GM12878 (cell line): Measurements from ENCODE around the gene SLC39A11. TPM values are rescaled to one million over a fixed set of nuclear protein-coding genes. Genes with fewer than 3 reads are reported as not detected.

Source experiments
- ATAC-seq: fragments of 200-7000 bp; cut with Tn5 transposase; 3 replicates; pipeline ENCODE4 v1.9.1; 2020; ENCODE audit warnings: mild to moderate bottlenecking, moderate library complexity
- BruUV-seq: library from RNA; stranded (reverse); fragments of 400-500 nt; replicated peaks from 2 replicates; lab custom pipeline; 2021; lab: Mats Ljungman, UMichigan
- CTCF ChIA-PET: fragments of 300-600 bp; sonication (Branson Sonifier 250); formaldehyde crosslinking; extraction: SDS; loops from one replicate; lab custom pipeline; 2021; ENCODE audit warnings: inconsistent platforms; lab: Yijun Ruan, JAX
- POLR2A ChIA-PET: fragments of 350-600 bp; formaldehyde crosslinking; extraction: SDS; loops from one replicate; lab custom pipeline; 2021; ENCODE audit warnings: inconsistent platforms; lab: Charles Lee
- RAD21 ChIA-PET: fragments of 300-600 bp; sonication (Branson Sonifier 250); formaldehyde crosslinking; loops from one replicate; lab custom pipeline; 2023; ENCODE audit warnings: antibody characterized with exemption; ENCODE audit not compliant: unreplicated experiment; lab: Charles Lee
- SMC1A ChIA-PET: fragments of 300-600 bp; sonication (Branson Sonifier 250); formaldehyde crosslinking; loops from one replicate; lab custom pipeline; 2023; ENCODE audit not compliant: unreplicated experiment, uncharacterized antibody; lab: Charles Lee
- DNase-seq: peaks from one replicate; pipeline ENCODE4 v3.0.0-alpha.2; 2011; ENCODE audit warnings: low read depth, low spot score
- FAIRE-seq: peaks from 3 replicates; lab custom pipeline; 2011; peaks lifted over from hg19 to GRCh38; lab: Jason Lieb, UNC
- H2AFZ ChIP-seq: 2 replicates; pipeline ENCODE4 v1.6.0; 2011; ENCODE audit warnings: low read depth, low read length, control low read depth; ENCODE audit not compliant: control insufficient read depth
- H3K27ac ChIP-seq: 2 replicates; pipeline ENCODE4 v1.5.1; 2011; ENCODE audit warnings: control low read depth; ENCODE audit not compliant: control insufficient read depth, insufficient read depth
- H3K27me3 ChIP-seq, 2 experiments: replicated peaks in 1 of 2; 2 replicates each; pipeline versions ENCODE4 v1.6.0 to v1.6.1; 2011; ENCODE audit warnings: low read length in 1 of 2; ENCODE audit not compliant: control insufficient read depth in 2 of 2, insufficient read depth in 2 of 2
- H3K36me3 ChIP-seq, 2 experiments: 2 replicates each; pipeline ENCODE4 v1.5.1; 2011; ENCODE audit warnings: low read length in 1 of 2; ENCODE audit not compliant: control insufficient read depth in 2 of 2, insufficient read depth in 2 of 2
- H3K4me1 ChIP-seq: 2 replicates; pipeline ENCODE4 v1.6.1; 2011; ENCODE audit warnings: mild to moderate bottlenecking, low read length, moderate library complexity, mixed read lengths; ENCODE audit not compliant: control insufficient read depth, insufficient read depth
- H3K4me2 ChIP-seq: 2 replicates; pipeline ENCODE4 v1.6.0; 2011; ENCODE audit warnings: control low read depth; ENCODE audit not compliant: control insufficient read depth, insufficient read depth
- H3K4me3 ChIP-seq: fragments of 200-600 bp; sonication (generic); 2 replicates; pipeline ENCODE4 v1.5.1; 2016
- H3K79me2 ChIP-seq: 2 replicates; pipeline ENCODE4 v1.6.0; 2011; ENCODE audit warnings: low read length; ENCODE audit not compliant: control insufficient read depth, insufficient read depth
- H3K9ac ChIP-seq: 2 replicates; pipeline ENCODE4 v1.8.0; 2011; ENCODE audit warnings: low read length, control low read depth, mixed read lengths; ENCODE audit not compliant: control insufficient read depth, insufficient read depth
- H3K9me3 ChIP-seq: replicated peaks from 3 replicates; pipeline ENCODE4 v1.5.1; 2011; ENCODE audit warnings: mild to moderate bottlenecking, low read length; ENCODE audit not compliant: control insufficient read depth, insufficient read depth
- H4K20me1 ChIP-seq: 2 replicates; pipeline ENCODE4 v1.6.0; 2011; ENCODE audit not compliant: control insufficient read depth, insufficient read depth
- CHD1 ChIP-seq: IDR thresholded peaks from 2 replicates; pipeline ENCODE4 v1.6.1; 2012; ENCODE audit warnings: low read depth, low read length, improper control_type of control experiment
- EP300 ChIP-seq, 2 experiments: fragments of 150-350 bp in 1 of 2; IDR thresholded peaks; 2 replicates each; pipeline ENCODE4 v1.6.1; 2011 to 2012; ENCODE audit warnings: low read depth in 2 of 2, low read length in 2 of 2, borderline replicate concordance in 1 of 2, improper control_type of control experiment in 1 of 2, inconsistent platforms in 1 of 2; ENCODE audit not compliant: control insufficient read depth in 1 of 2
- SMAD5 ChIP-seq: IDR thresholded peaks from 2 replicates; pipeline ENCODE4 v1.6.1; 2016; ENCODE audit warnings: antibody characterized with exemption, low read depth
- SPI1 ChIP-seq: IDR thresholded peaks from 2 replicates; pipeline ENCODE4 v1.6.1; 2011; ENCODE audit warnings: low read depth, mild to moderate bottlenecking, low read length, moderate library complexity, borderline replicate concordance; ENCODE audit not compliant: insufficient read depth
- in situ Hi-C: fragments of 300-500 bp; cut with MboI; formaldehyde crosslinking; loops from 9 replicates; pipeline ENCODE4 v1.14.3; 2018; ENCODE audit warnings: mixed read lengths
- intact Hi-C: fragments of 100-400 bp; cut with micrococcal nuclease; formaldehyde crosslinking; loops from one replicate; pipeline ENCODE4 v1.14.2; 2022; ENCODE audit not compliant: unreplicated experiment
- polyA plus RNA-seq, 11 experiments: library from polyadenylated mRNA; depleted of rRNA in 4 of 11; unstranded in 6 of 11; stranded (reverse) in 5 of 11; fragments of >200 nt; fragmentation: Nextera tagmentation in 4 of 11; fragmentation: Illumina TruSeq in 1 of 11; extraction: Ambion mirVana in 4 of 11; extraction: Trizol in 1 of 11; gene quantifications; 1 replicate in 1 of 11; 2 replicates in 10 of 11; pipeline versions ENCODE4 v1.2.1 to v1.2.3, GENCODE V29; 2011 to 2016; ENCODE audit warnings: inconsistent platforms in 2 of 11, missing spikeins in 2 of 11, low read depth in 1 of 11
- total RNA-seq, 4 experiments: library from RNA; depleted of rRNA in 3 of 4; stranded (reverse); fragments of >200 nt in 3 of 4; fragmentation: Illumina TruSeq in 1 of 4; extraction: Trizol in 1 of 4; gene quantifications; 2 replicates each; pipeline versions ENCODE4 v1.2.1 to v1.2.3, GENCODE V29; 2013 to 2021
- TF ChIP-seq, protein P1 (sequence below): fragments of 450-650 bp; IDR thresholded peaks from 2 replicates; pipeline ENCODE4 v1.6.1; 2017; ENCODE audit warnings: mild to moderate bottlenecking, moderate library complexity
- TF ChIP-seq, protein P2 (sequence below): IDR thresholded peaks from 2 replicates; pipeline ENCODE4 v1.6.1; 2012; ENCODE audit warnings: mild to moderate bottlenecking, low read depth, low read length

SLC39A11 gene
- total and polyA plus RNA-seq, 10 of the 15 experiments (the other 5 are each of a cell fraction or from before 2014, with no cell fraction given): 8.6 to 23.8 (median 14.0) TPM

DNA sequence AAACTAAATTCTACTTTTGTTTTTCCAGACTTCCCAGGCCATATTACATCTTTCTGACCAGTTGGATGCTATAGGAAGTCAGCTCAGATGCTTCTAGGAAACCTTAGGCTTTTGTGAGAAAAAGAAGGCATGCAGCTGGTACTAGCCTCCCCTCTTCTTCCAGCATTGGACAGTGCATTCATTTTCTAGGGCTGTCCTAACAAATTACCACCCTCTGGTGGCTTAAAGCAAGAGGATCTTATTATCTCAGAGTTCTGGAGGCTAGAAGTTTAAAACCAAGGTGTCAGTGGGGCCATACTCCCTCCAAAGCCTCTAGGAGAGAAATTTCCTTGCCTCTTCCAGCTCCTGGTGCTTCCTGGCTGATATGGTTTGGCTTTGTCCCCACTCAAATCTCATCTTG lies 467.8 kb downstream of the SLC39A11 start:
- no peak overlapping the region for H3K4me3 ChIP-seq
- no peaks in the 10 kb centered on the region for H4K20me1 ChIP-seq
- H3K4me2 ChIP-seq: no peak overlapping the region
- H3K27ac ChIP-seq: no peak overlapping the region
- no peak for ATAC-seq
- no peaks in the 10 kb centered on the region for H3K4me1 ChIP-seq
- no peak for DNase-seq
- ChIA-PET RAD21 (interaction anchor here (0.9 kb wide), 1 partner anchor 18 kb away, joined by 3 read pairs; no protein-coding TSS in a partner anchor), POLR2A (no interaction called here), SMC1A (interaction anchor here (0.6 to 1.9 kb wide), 3 partner anchors 68 to 103 kb away, joined by 3 to 5 read pairs (median 3); no protein-coding TSS in a partner anchor), CTCF (interaction anchor here (1.8 to 2.6 kb wide), 2 partner anchors 36 to 65 kb away, joined by 3 to 10 read pairs; no protein-coding TSS in a partner anchor)
- no peak overlapping the region for H3K9ac ChIP-seq
- in situ Hi-C loops: no loop called here
- intact Hi-C loops: no loop called here
- H3K79me2 ChIP-seq: no peaks in the 10 kb centered on the region
- no peaks in the 10 kb centered on the region; a peak in 1 of 4 replicates for H3K27me3 ChIP-seq
- peaks cover 10% of the 10 kb centered on the region; the same call in 2 of the 3 replicates for H3K9me3 ChIP-seq
- FAIRE-seq: no peak
- BruUV-seq: no TSS peak
- H2AFZ ChIP-seq: no peak overlapping the region
- no peaks in the 10 kb centered on the region for H3K36me3 ChIP-seq
- no peak for TF ChIP-seq SMAD5
- TF ChIP-seq, protein P1, sequence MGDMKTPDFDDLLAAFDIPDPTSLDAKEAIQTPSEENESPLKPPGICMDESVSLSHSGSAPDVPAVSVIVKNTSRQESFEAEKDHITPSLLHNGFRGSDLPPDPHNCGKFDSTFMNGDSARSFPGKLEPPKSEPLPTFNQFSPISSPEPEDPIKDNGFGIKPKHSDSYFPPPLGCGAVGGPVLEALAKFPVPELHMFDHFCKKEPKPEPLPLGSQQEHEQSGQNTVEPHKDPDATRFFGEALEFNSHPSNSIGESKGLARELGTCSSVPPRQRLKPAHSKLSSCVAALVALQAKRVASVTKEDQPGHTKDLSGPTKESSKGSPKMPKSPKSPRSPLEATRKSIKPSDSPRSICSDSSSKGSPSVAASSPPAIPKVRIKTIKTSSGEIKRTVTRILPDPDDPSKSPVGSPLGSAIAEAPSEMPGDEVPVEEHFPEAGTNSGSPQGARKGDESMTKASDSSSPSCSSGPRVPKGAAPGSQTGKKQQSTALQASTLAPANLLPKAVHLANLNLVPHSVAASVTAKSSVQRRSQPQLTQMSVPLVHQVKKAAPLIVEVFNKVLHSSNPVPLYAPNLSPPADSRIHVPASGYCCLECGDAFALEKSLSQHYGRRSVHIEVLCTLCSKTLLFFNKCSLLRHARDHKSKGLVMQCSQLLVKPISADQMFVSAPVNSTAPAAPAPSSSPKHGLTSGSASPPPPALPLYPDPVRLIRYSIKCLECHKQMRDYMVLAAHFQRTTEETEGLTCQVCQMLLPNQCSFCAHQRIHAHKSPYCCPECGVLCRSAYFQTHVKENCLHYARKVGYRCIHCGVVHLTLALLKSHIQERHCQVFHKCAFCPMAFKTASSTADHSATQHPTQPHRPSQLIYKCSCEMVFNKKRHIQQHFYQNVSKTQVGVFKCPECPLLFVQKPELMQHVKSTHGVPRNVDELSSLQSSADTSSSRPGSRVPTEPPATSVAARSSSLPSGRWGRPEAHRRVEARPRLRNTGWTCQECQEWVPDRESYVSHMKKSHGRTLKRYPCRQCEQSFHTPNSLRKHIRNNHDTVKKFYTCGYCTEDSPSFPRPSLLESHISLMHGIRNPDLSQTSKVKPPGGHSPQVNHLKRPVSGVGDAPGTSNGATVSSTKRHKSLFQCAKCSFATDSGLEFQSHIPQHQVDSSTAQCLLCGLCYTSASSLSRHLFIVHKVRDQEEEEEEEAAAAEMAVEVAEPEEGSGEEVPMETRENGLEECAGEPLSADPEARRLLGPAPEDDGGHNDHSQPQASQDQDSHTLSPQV: no peak
- no peak for TF ChIP-seq SPI1
- TF ChIP-seq, protein P2, sequence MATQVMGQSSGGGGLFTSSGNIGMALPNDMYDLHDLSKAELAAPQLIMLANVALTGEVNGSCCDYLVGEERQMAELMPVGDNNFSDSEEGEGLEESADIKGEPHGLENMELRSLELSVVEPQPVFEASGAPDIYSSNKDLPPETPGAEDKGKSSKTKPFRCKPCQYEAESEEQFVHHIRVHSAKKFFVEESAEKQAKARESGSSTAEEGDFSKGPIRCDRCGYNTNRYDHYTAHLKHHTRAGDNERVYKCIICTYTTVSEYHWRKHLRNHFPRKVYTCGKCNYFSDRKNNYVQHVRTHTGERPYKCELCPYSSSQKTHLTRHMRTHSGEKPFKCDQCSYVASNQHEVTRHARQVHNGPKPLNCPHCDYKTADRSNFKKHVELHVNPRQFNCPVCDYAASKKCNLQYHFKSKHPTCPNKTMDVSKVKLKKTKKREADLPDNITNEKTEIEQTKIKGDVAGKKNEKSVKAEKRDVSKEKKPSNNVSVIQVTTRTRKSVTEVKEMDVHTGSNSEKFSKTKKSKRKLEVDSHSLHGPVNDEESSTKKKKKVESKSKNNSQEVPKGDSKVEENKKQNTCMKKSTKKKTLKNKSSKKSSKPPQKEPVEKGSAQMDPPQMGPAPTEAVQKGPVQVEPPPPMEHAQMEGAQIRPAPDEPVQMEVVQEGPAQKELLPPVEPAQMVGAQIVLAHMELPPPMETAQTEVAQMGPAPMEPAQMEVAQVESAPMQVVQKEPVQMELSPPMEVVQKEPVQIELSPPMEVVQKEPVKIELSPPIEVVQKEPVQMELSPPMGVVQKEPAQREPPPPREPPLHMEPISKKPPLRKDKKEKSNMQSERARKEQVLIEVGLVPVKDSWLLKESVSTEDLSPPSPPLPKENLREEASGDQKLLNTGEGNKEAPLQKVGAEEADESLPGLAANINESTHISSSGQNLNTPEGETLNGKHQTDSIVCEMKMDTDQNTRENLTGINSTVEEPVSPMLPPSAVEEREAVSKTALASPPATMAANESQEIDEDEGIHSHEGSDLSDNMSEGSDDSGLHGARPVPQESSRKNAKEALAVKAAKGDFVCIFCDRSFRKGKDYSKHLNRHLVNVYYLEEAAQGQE: no peak
- no peak for TF ChIP-seq EP300 (IDR thresholded peaks at IDR 0.05; ENCODE audit: borderline replicate concordance in 1 of 2, control insufficient read depth in 1 of 2, low read depth in 2 of 2, low read length in 2 of 2)
- no peak for TF ChIP-seq CHD1
- TF ChIP-seq, all 136 proteins: peak for 0
